Stimulated activated naive CD4-positive, alpha-beta T cell treated with Interleukin-2 at 50 U/mL for 16 hours (primary cell): ENCODE data around the gene MTARC1.

Experiments used
- DNase-seq: peaks from one replicate; lab custom pipeline; 2025; lab: John Stamatoyannopoulos, UW

Gene MTARC1

GRCh38 chr1:220833436-220833835 is 46.7 kb downstream of the MTARC1 start:
- DNase-seq = no peak

- DNase-seq = no peak
These were observed 47.6 kb downstream of the MTARC1 start for GRCh38 chr1:220834155-220834870.
